Neuronal stem cell (in vitro differentiated cells): ENCODE measurements around the gene CDKN2AIPNL.
A peak's percentile ranks its signal among the peaks of the same experiment; 100 is the strongest.

Source experiments
- DNase-seq: peaks from one replicate; pipeline ENCODE4 v3.0.0-alpha.2; 2013; ENCODE audit warnings: low spot score
- H2AFZ ChIP-seq: one replicate; pipeline ENCODE4 v1.6.1; 2013; ENCODE audit warnings: mild to moderate bottlenecking, low read length, inconsistent platforms
- H2AK5ac ChIP-seq: 2 replicates; pipeline ENCODE4 v1.6.1; 2013; ENCODE audit warnings: low read depth, mild to moderate bottlenecking, inconsistent platforms, low read length, moderate library complexity, mixed read lengths
- H2BK120ac ChIP-seq: 2 replicates; pipeline ENCODE4 v1.6.1; 2013; ENCODE audit warnings: low read depth, mild to moderate bottlenecking, inconsistent platforms, low read length, moderate library complexity, mixed read lengths
- H2BK12ac ChIP-seq: one replicate; pipeline ENCODE4 v1.6.1; 2013; ENCODE audit warnings: low read length, inconsistent platforms
- H2BK15ac ChIP-seq: 2 replicates; pipeline ENCODE4 v1.6.1; 2013; ENCODE audit warnings: mild to moderate bottlenecking, low read length, inconsistent platforms, mixed read lengths
- H2BK5ac ChIP-seq: one replicate; pipeline ENCODE4 v1.6.1; 2013; ENCODE audit warnings: inconsistent platforms, mild to moderate bottlenecking, low read length, moderate library complexity
- H3K14ac ChIP-seq: one replicate; pipeline ENCODE4 v1.6.1; 2013; ENCODE audit warnings: low read length, inconsistent platforms
- H3K18ac ChIP-seq: 2 replicates; pipeline ENCODE4 v1.6.1; 2013; ENCODE audit warnings: low read length, inconsistent platforms
- H3K23ac ChIP-seq: 2 replicates; pipeline ENCODE4 v1.6.1; 2013; ENCODE audit warnings: low read depth, mild to moderate bottlenecking, mixed read lengths, low read length, inconsistent platforms; ENCODE audit not compliant: poor library complexity
- H3K27ac ChIP-seq: replicated peaks from 3 replicates; pipeline ENCODE4 v1.5.1; 2013; ENCODE audit warnings: low read length, inconsistent platforms
- H3K27me3 ChIP-seq, 3 experiments: 2 replicates each; pipeline ENCODE4 v1.6.1; 2013; ENCODE audit warnings: low read length in 3 of 3, mild to moderate bottlenecking in 2 of 3, inconsistent platforms in 1 of 3, low read depth in 1 of 3, mixed read lengths in 1 of 3, moderate library complexity in 1 of 3; ENCODE audit not compliant: control insufficient read depth in 3 of 3, insufficient read depth in 3 of 3
- H3K36me3 ChIP-seq, 2 donors: replicated peaks in 1 of 2; 2 replicates each; pipeline ENCODE4 v1.6.1; 2013; ENCODE audit warnings: low read length in 2 of 2; ENCODE audit not compliant: control insufficient read depth in 2 of 2, insufficient read depth in 2 of 2
- H3K4ac ChIP-seq: 2 replicates; pipeline ENCODE4 v1.6.1; 2013; ENCODE audit warnings: inconsistent platforms, mild to moderate bottlenecking, low read length, moderate library complexity
- H3K4me1 ChIP-seq, 2 donors: 1 replicate in 1 of 2; 2 replicates in 1 of 2; pipeline ENCODE4 v1.6.1; 2013; ENCODE audit warnings: low read length in 2 of 2, low read depth in 1 of 2; ENCODE audit not compliant: control insufficient read depth in 2 of 2, insufficient read depth in 1 of 2
- H3K4me2 ChIP-seq: one replicate; pipeline ENCODE4 v1.6.1; 2013; ENCODE audit warnings: mild to moderate bottlenecking, low read length, inconsistent platforms; ENCODE audit not compliant: insufficient read depth, poor library complexity, severe bottlenecking
- H3K4me3 ChIP-seq, 2 donors: 2 replicates each; pipeline ENCODE4 v1.5.1; 2013; ENCODE audit warnings: low read length in 2 of 2, mild to moderate bottlenecking in 2 of 2, inconsistent platforms in 1 of 2, moderate library complexity in 1 of 2
- H3K79me1 ChIP-seq: one replicate; pipeline ENCODE4 v1.6.1; 2013; ENCODE audit warnings: low read depth, mild to moderate bottlenecking, inconsistent platforms, low read length, moderate library complexity
- H3K9ac ChIP-seq: one replicate; pipeline ENCODE4 v1.6.1; 2013; ENCODE audit warnings: mild to moderate bottlenecking, low read depth, low read length, inconsistent platforms; ENCODE audit not compliant: poor library complexity
- H3K9me3 ChIP-seq, 2 donors: replicated peaks in 1 of 2; 2 replicates each; pipeline versions ENCODE3 to v1.6.1; 2013; ENCODE audit warnings: low read length in 2 of 2, mild to moderate bottlenecking in 2 of 2, inconsistent platforms in 1 of 2, low read depth in 1 of 2, mixed read lengths in 1 of 2, moderate library complexity in 1 of 2; ENCODE audit not compliant: control insufficient read depth in 2 of 2, insufficient read depth in 1 of 2
- H4K8ac ChIP-seq: one replicate; pipeline ENCODE4 v1.6.1; 2013; ENCODE audit warnings: low read depth, mild to moderate bottlenecking, inconsistent platforms, low read length, moderate library complexity
- H4K91ac ChIP-seq: one replicate; pipeline ENCODE4 v1.6.1; 2013; ENCODE audit warnings: low read length, low read depth, mild to moderate bottlenecking, inconsistent platforms; ENCODE audit not compliant: poor library complexity
- WGBS, 2 donors: extraction: QIAGEN DNeasy Blood & Tissue Kit; methylation state at CpG; one replicate each; pipeline ENCODE4 v1.1.7; 2013; ENCODE audit warnings: missing lambda C conversion rate in 2 of 2, mixed read lengths in 1 of 2; ENCODE audit not compliant: insufficient read length in 2 of 2, insufficient replicate concordance in 1 of 2; ENCODE audit errors: extremely low coverage in 2 of 2; 5-methylcytosine and 5-hydroxymethylcytosine counted together

CDKN2AIPNL gene

DNA sequence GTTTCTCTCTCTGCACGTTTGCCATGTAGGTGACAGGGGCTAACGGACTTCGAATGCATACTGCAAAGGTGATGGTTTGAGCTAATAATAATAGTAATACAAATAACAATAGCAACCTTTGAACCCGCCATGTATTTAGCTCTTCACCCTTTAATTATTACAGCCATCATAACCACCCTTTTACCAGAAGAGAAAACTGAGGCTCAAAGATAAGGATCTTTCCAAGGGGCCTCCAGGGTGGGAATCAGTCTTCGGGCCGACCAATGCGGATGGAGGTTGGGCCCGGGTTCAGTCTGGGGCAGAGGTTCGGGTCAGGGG lies 494 bp downstream of the CDKN2AIPNL start:
- Histone ChIP-seq H3K27ac (peak overlapping the region; percentile 56), H2BK15ac (no peak overlapping the region), H3K14ac (no peak overlapping the region), H3K36me3 (peaks cover 0 to 29% of the 10 kb centered on the region in 2 donors), H4K91ac (no peak overlapping the region), H3K4ac (no peak overlapping the region), H2BK120ac (no peak overlapping the region), H3K23ac (peak overlapping the region; percentile 98), H3K9me3 (no peaks in the 10 kb centered on the region), H2BK5ac (no peak overlapping the region), H2AK5ac (peak overlapping the region; percentile 73), H3K4me3 (peak overlapping the region; percentile 68 to 91), H3K18ac (peak overlapping the region; percentile 69), H4K8ac (no peak overlapping the region), H2AFZ (peak overlapping the region; percentile 96), H3K27me3 (peaks cover 0 to 6% (median 0%) of the 10 kb centered on the region in 3 experiments), H2BK12ac (no peak overlapping the region), H3K4me2 (peak overlapping the region; percentile 56), H3K9ac (peak overlapping the region; percentile 91), H3K4me1 (peaks cover 8 to 9% of the 10 kb centered on the region in 2 donors), H3K79me1 (peaks cover 5% of the 10 kb centered on the region)
- WGBS, 2 donors: no CpG with 5 or more reads among the region's 9 CpGs
- no peak for DNase-seq

DNA sequence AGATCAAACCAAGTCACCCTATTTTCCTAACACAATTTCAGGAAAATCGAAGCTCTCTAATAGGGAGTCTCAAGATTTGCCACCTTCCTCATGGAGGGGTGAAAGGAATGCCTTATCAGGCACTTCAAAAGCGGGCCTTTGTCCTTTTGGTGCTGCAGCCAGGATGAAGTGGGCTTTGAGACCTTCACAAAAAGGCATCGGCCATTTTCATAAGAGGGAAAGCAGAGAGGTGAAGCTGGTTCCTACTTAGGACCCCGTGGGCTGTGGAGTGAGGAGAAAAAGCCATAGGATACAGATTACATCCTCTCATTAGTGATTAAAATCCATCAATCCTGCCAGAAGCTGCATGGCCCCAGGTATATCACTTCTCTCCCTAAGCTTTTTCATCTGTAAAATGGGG lies 859 bp downstream of the CDKN2AIPNL start:
- no peak overlapping the region for H2AFZ ChIP-seq
- no peak for DNase-seq
- no peak overlapping the region for H3K18ac ChIP-seq
- H4K91ac ChIP-seq: no peak overlapping the region
- no peak overlapping the region for H3K23ac ChIP-seq
- peaks cover 5% of the 10 kb centered on the region for H3K79me1 ChIP-seq
- H3K9me3 ChIP-seq: no peaks in the 10 kb centered on the region
- H3K27me3 ChIP-seq: peaks cover 0 to 6% (median 0%) of the 10 kb centered on the region in 3 experiments
- H2BK12ac ChIP-seq: no peak overlapping the region
- H3K4me2 ChIP-seq: peak overlapping the region; percentile 56
- no peak overlapping the region for H4K8ac ChIP-seq
- H3K14ac ChIP-seq: no peak overlapping the region
- H2BK120ac ChIP-seq: no peak overlapping the region
- no peak overlapping the region for H2BK15ac ChIP-seq
- H2AK5ac ChIP-seq: no peak overlapping the region
- peaks cover 0 to 33% of the 10 kb centered on the region in 2 donors for H3K36me3 ChIP-seq
- no peak overlapping the region for H2BK5ac ChIP-seq
- no CpG with 5 or more reads among the region's 4 CpGs for WGBS, 2 donors
- no peak overlapping the region for H3K4ac ChIP-seq
- H3K4me1 ChIP-seq: peaks cover 8 to 9% of the 10 kb centered on the region in 2 donors
- no peak overlapping the region for H3K9ac ChIP-seq
- H3K4me3 ChIP-seq: peak overlapping the region; percentile 68 to 91
- no peak overlapping the region for H3K27ac ChIP-seq

DNA sequence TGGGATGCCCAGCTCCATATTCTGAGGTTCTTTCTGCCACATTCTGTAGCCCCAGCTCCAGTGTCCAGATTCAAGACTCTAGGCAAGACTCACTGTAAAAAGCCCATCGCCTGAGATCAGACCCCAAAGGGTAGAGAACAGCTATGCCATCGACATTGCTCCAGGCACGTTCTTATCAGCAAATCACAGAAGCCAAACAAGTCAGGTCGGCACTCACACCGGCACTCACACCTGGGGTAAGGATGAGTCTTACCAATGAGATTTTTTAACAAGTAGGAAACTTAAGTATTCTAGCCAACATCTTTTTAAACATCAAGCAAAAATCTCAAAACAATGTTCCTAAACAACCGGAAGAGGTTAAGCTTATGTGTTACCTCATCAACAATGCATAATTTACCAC lies 2.4 kb downstream of the CDKN2AIPNL start:
- no peak overlapping the region for H3K23ac ChIP-seq
- H2AFZ ChIP-seq: no peak overlapping the region
- peaks cover 0 to 36% of the 10 kb centered on the region in 2 donors for H3K36me3 ChIP-seq
- H3K18ac ChIP-seq: no peak overlapping the region
- no peak overlapping the region for H3K14ac ChIP-seq
- no peak for DNase-seq
- WGBS, 2 donors: no CpG with 5 or more reads among the region's 6 CpGs
- H2BK15ac ChIP-seq: no peak overlapping the region
- peaks cover 0 to 6% (median 0%) of the 10 kb centered on the region in 3 experiments for H3K27me3 ChIP-seq
- H3K4ac ChIP-seq: no peak overlapping the region
- H2BK5ac ChIP-seq: no peak overlapping the region
- no peak overlapping the region for H2AK5ac ChIP-seq
- H3K9me3 ChIP-seq: no peaks in the 10 kb centered on the region
- H2BK120ac ChIP-seq: no peak overlapping the region
- H3K79me1 ChIP-seq: peaks cover 5% of the 10 kb centered on the region
- no peak overlapping the region for H3K4me2 ChIP-seq
- no peak overlapping the region for H3K27ac ChIP-seq
- no peak overlapping the region for H3K9ac ChIP-seq
- H3K4me3 ChIP-seq: no peak overlapping the region
- no peak overlapping the region for H4K8ac ChIP-seq
- no peak overlapping the region for H4K91ac ChIP-seq
- no peak overlapping the region for H2BK12ac ChIP-seq
- peaks cover 8 to 9% of the 10 kb centered on the region in 2 donors for H3K4me1 ChIP-seq

DNA sequence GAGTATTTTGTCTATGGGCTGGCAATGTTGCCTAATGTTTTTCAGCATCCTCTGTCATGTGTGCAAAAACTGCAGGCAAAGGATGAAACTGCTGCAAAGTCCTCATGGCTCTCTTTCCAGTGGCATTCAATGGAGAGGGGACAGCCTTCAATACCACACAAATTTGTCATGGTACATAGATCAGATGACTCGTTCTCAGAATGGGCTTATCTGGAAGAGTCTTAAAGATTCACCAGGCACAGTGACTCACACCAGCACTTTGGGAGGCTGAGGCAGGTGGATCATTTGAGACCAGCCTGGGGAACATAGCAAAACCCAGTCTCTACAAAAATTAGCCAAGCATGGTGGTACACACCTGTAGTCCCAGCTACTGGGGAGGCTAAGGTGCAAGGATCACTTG lies 5.3 kb downstream of the CDKN2AIPNL start:
- Histone ChIP-seq H3K27me3 (no peaks in the 10 kb centered on the region), H2BK12ac (no peak overlapping the region), H2BK15ac (no peak overlapping the region), H3K4me3 (no peak overlapping the region), H3K9me3 (no peaks in the 10 kb centered on the region), H2AFZ (no peak overlapping the region), H3K27ac (no peak overlapping the region), H4K91ac (no peak overlapping the region), H3K4me1 (peaks cover 3 to 4% of the 10 kb centered on the region in 2 donors), H3K23ac (no peak overlapping the region), H2BK5ac (no peak overlapping the region), H4K8ac (no peak overlapping the region), H3K4ac (no peak overlapping the region), H2AK5ac (no peak overlapping the region), H3K4me2 (no peak overlapping the region), H2BK120ac (no peak overlapping the region), H3K9ac (no peak overlapping the region), H3K18ac (no peak overlapping the region), H3K36me3 (peaks cover 2 to 42% of the 10 kb centered on the region in 2 donors), H3K79me1 (peaks cover 5% of the 10 kb centered on the region), H3K14ac (no peak overlapping the region)
- WGBS, 2 donors: no CpG with 5 or more reads among the region's 1 CpG
- no peak for DNase-seq
